WERI-Rb-1 (cell line): ENCODE results near the gene CEP57L1.
"Not testable (repeated sequence)": the region's sequence is repeated elsewhere in the genome, so short reads cannot be mapped to it uniquely, and the experiment has no call there.

ENCODE experiments used
- DNase-seq: peaks from one replicate; pipeline ENCODE4 v3.0.0-alpha.2; 2020
- H3K27ac ChIP-seq: fragments of 250-450 bp; sonication (Bioruptor Pico); 2 replicates; pipeline ENCODE4 v1.5.1; 2020; ENCODE audit warnings: mild to moderate bottlenecking, moderate library complexity
- H3K27me3 ChIP-seq: fragments of 250-450 bp; sonication (Bioruptor Pico); 2 replicates; pipeline ENCODE4 v1.5.1; 2021; ENCODE audit warnings: mild to moderate bottlenecking, low read depth, moderate library complexity; ENCODE audit not compliant: insufficient read depth, severe bottlenecking
- H3K36me3 ChIP-seq: fragments of 250-450 bp; sonication (Bioruptor Pico); 2 replicates; pipeline ENCODE4 v1.5.1; 2020; ENCODE audit warnings: mild to moderate bottlenecking, moderate library complexity
- H3K4me3 ChIP-seq: 2 replicates; pipeline ENCODE4 v1.5.1; 2011; ENCODE audit warnings: low read depth, mild to moderate bottlenecking, control low read depth, low read length
- H3K9me3 ChIP-seq: fragments of 250-450 bp; sonication (Bioruptor Pico); 2 replicates; pipeline ENCODE4 v1.5.1; 2021; ENCODE audit warnings: mild to moderate bottlenecking, moderate library complexity; ENCODE audit not compliant: severe bottlenecking
- TF ChIP-seq, protein P1 (sequence below): IDR thresholded peaks from 2 replicates; pipeline ENCODE4 v1.5.1; 2011; ENCODE audit warnings: low read depth, mild to moderate bottlenecking, control low read depth, inconsistent platforms, low read length

CEP57L1 gene

DNA sequence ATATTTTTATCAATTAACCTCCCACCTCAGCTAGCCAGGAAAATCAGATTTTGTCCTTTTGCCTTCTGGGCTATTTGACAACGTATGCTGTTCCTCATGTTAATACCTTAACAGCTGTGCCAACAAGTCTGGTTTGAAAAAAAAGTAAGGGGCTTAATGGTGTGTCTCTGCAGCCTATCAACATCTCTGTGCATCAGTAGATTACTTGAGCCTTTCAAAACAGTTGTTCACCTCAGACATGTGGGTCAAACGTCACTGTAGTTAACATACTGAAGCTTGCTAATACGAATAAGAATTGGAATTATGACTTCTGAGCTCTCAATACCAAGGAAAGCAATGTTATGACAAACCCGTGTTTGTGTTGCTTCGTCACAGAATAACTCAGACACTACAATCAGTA lies 23.0 kb downstream of the CEP57L1 start:
- H3K27ac ChIP-seq, result peak overlapping the region; percentile 69
- TF ChIP-seq, protein P1, sequence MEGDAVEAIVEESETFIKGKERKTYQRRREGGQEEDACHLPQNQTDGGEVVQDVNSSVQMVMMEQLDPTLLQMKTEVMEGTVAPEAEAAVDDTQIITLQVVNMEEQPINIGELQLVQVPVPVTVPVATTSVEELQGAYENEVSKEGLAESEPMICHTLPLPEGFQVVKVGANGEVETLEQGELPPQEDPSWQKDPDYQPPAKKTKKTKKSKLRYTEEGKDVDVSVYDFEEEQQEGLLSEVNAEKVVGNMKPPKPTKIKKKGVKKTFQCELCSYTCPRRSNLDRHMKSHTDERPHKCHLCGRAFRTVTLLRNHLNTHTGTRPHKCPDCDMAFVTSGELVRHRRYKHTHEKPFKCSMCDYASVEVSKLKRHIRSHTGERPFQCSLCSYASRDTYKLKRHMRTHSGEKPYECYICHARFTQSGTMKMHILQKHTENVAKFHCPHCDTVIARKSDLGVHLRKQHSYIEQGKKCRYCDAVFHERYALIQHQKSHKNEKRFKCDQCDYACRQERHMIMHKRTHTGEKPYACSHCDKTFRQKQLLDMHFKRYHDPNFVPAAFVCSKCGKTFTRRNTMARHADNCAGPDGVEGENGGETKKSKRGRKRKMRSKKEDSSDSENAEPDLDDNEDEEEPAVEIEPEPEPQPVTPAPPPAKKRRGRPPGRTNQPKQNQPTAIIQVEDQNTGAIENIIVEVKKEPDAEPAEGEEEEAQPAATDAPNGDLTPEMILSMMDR, result no peak
- H3K36me3 ChIP-seq, result no peaks in the 10 kb centered on the region
- no peak overlapping the region for H3K4me3 ChIP-seq
- H3K9me3 ChIP-seq, result no peaks in the 10 kb centered on the region
- no peaks in the 10 kb centered on the region for H3K27me3 ChIP-seq
- DNase-seq, result peak; percentile 39

DNA sequence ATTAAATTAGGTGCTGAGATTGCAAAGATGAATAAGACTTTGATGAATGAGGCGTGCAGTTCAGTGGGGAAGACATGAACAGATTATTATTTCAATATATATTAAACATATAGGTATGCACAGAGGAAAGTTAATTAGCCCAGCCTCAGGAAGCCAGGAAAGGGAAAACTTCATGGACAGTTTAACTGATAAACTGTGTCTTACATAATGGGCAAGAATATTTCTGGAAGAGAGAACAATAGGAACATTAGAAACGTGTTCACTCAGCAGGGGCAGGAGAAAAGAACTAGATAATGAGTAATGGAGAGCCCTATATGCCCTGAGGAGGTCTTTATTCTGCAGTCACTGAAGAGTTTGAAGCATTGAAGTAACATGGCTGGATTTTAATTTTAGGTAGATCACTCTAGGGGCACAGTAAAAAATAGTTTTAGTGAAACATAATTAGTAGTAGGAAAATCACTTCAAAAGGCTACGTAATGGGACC lies 23.6 kb downstream of the CEP57L1 start:
- TF ChIP-seq, protein P1, result no peak
- Histone ChIP-seq H3K27me3 (no peaks in the 10 kb centered on the region), H3K36me3 (no peaks in the 10 kb centered on the region), H3K9me3 (no peaks in the 10 kb centered on the region), H3K4me3 (no peak overlapping the region), H3K27ac (peak overlapping the region; percentile 63)
- no peak for DNase-seq

DNA sequence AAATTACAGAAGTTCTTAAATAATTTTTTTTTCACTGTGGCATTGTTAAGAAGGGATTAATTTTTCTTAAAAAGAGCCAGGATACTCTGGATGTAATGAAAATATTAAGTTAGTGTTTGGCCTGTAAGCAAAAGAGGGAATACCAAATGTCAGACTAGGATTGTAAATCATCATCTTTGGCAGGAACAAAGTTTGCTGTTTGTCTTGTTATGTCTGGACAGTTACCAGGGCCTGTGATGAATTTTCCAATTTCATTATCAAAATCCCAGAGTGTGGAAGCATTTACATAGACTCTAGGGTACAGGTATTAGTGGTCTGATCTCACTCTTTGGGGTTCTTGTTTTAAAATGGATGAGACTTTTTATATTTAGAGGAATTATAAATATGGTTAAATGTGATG lies 26.1 kb downstream of the CEP57L1 start:
- DNase-seq, result no peak
- H3K27me3 ChIP-seq, result no peaks in the 10 kb centered on the region
- H3K9me3 ChIP-seq, result no peaks in the 10 kb centered on the region
- no peaks in the 10 kb centered on the region for H3K36me3 ChIP-seq
- no peak overlapping the region for H3K27ac ChIP-seq
- H3K4me3 ChIP-seq, result no peak overlapping the region
- TF ChIP-seq, protein P1, result no peak

DNA sequence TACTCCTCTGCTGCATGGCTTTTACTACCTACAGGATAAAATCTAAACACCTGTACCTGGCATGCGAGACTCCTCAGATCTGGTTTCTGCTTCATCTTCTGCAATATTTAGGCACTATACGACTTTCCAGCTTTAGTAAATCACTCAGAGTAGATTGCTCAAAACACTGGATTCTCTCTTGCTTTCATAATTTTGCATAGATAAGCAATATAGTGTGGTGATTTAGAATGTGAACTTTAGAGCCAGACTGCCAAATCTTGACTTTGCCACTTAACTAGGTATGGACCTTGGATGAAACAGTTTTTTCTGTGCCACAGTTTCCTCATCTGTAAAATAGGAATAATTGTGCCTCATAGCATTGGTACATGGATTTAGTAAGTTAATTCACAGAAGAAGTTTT lies 28.9 kb downstream of the CEP57L1 start:
- DNase-seq, result no peak
- no peaks in the 10 kb centered on the region for H3K36me3 ChIP-seq
- H3K9me3 ChIP-seq, result no peaks in the 10 kb centered on the region
- H3K4me3 ChIP-seq, result no peak overlapping the region
- TF ChIP-seq, protein P1, result no peak
- H3K27ac ChIP-seq, result no peak overlapping the region
- no peaks in the 10 kb centered on the region for H3K27me3 ChIP-seq

DNA sequence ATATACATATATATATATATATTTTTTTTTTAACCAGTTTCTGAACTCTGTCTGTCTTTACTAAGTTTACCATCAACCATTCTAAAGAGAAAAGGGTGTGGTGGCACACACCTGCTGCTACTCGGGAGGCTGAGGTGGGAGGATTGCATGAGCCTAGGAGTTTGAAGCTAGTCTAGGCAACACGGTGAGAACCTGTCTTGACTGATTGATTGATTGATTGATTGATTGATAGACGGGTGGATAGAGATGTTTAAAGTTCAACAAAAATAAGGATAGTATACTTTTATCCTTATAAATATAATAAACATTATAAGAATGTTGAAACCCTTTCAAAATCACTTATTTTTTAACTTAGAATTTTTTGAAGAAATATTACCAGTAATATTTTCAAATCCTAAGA lies 30.2 kb downstream of the CEP57L1 start:
- Histone ChIP-seq H3K27ac (no peak overlapping the region), H3K9me3 (no peaks in the 10 kb centered on the region), H3K36me3 (no peaks in the 10 kb centered on the region), H3K27me3 (no peaks in the 10 kb centered on the region), H3K4me3 (no peak overlapping the region)
- no peak for DNase-seq
- TF ChIP-seq, protein P1, result no peak

DNA sequence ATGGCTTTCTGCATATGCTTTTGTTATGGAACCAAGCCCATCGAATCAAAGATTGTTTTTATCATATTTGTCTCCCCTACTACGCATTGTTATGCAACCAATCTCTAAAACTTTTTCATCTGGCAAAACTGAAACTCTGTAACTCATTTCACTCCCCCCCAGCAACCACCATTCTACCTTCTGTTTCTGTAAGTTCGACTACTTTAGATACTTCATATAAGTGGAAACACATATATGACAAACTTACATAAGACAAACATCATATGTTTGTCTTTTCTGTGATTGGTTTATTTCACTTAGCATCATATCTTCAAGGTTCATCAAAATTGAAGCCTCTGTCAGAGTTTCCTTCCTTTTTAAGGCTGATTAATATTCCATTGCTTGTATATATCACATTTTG lies 34.8 kb downstream of the CEP57L1 start:
- H3K27ac ChIP-seq, result no peak overlapping the region
- TF ChIP-seq, protein P1, result no peak

DNA sequence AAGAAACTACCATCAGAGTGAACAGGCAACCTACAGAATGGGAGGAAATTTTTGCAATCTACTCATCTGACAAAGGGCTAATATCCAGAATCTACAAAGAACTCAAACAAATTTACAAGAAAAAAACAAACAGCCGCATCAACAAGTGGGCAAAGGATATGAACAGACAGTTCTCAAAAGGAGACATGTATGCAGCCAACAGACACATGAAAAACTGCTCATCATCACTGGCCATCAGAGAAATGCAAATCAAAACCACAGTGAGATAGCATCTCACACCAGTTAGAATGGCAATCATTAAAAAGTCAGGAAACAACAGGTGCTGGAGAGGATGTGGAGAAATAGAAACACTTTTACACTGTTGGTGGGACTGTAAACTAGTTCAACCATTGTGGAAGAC lies 40.3 kb downstream of the CEP57L1 start:
- H3K27ac ChIP-seq, H3K36me3 ChIP-seq, H3K9me3 ChIP-seq, H3K4me3 ChIP-seq, DNase-seq, H3K27me3 ChIP-seq: not testable (repeated sequence)

More for the DNA sequence above, 34.8 kb downstream of the CEP57L1 start:
- H3K27me3 ChIP-seq, result no peaks in the 10 kb centered on the region
- DNase-seq, result no peak
- no peak overlapping the region for H3K4me3 ChIP-seq
- no peaks in the 10 kb centered on the region for H3K9me3 ChIP-seq
- no peaks in the 10 kb centered on the region; the same call in 1 of the 2 replicates for H3K36me3 ChIP-seq

DNA sequence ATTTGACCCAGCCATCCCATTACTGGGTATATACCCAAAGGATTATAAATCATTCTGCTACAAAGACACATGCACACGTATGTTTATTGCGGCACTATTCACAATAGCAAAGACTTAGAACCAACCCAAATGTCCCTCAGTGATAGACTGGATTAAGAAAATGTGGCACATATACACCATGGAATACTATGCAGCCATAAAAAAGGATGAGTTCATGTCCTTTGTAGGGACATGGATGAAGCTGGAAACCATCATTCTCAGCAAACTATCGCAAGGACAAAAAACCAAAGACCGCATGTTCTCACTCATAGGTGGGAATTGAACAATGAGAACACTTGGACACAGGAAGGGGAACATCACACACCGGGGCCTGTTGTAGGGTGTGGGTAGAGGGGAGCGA lies 40.7 kb downstream of the CEP57L1 start:
- not testable (repeated sequence) for H3K27me3 ChIP-seq, H3K36me3 ChIP-seq, H3K4me3 ChIP-seq, H3K9me3 ChIP-seq, H3K27ac ChIP-seq, DNase-seq

DNA sequence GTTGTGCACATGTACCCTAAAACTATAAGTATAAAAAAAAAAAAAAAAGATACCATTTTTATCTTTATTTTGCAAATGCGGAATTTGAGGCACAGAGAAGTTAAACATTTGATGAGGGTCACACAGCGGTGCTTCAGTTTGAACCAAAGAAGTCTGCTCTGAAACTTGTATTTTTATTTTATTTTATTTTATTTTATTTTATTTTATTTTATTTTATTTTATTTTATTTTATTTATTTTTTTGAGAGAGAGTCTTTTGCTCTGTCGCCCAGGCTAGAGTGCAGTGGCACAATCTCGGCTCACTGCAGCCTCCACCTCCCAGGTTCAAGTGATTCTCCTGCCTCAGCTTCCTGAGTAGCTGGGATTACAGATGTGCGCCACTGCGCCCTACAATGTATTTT lies 41.2 kb downstream of the CEP57L1 start:
- not testable (repeated sequence) for DNase-seq, H3K4me3 ChIP-seq, H3K36me3 ChIP-seq, H3K27me3 ChIP-seq, H3K27ac ChIP-seq, H3K9me3 ChIP-seq
